Raji (cell line): ENCODE data around the gene PMM2.

ENCODE experiments used
- POLR2A ChIP-seq: IDR thresholded peaks from 2 replicates; pipeline ENCODE4 v1.6.1; 2011; ENCODE audit warnings: low read depth, low read length, control low read depth; ENCODE audit not compliant: insufficient read depth

The PMM2 gene

DNA sequence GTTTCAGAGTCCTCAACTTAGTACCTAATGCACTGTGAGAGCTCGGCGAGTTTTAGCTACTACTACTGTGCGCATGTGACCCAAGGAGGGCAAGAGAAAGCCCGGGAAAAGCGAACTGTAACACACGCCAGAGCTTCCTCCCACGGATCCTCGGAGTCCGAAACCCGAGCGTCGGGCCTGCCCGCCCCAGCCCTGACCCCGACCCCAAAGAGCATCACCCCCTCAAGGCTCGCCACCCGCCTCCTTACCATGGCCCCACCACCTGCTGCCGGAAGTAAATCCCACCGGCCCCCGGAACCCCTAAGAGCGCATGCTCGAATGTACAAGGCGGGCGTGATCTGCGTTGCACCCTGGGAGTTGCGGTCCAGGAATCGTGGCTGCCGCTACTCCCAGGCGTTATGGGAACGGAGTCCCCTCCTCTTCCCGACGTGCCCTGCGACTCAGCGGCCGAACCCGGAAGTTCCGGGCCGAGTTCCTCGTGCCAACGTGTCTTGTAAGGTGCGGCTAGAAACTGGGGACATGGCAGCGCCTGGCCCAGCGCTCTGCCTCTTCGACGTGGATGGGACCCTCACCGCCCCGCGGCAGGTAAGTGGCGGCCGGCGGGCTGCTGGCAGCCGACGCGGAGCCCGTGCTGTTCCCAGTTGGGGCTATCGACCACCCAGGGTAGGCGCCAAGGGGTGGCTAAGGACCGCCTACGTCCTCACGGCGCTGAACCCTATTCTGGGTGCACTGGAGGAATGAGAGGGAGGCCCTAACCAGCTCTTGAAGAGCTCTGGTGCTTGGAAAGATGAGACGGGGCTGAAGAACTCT lies at the start of gene PMM2, which contains the start of gene TMEM186:
Gene PMM2, plus strand, starts transcription at position 476 of the 810 bp plus-strand sequence. Its CDS starts 44 bp downstream, at position 520.
Gene TMEM186, minus strand, starts transcription at position 276 of the 810 bp plus-strand sequence. Its CDS starts 25 bp downstream, at position 251.
- peak; percentile 95 for TF ChIP-seq POLR2A

DNA sequence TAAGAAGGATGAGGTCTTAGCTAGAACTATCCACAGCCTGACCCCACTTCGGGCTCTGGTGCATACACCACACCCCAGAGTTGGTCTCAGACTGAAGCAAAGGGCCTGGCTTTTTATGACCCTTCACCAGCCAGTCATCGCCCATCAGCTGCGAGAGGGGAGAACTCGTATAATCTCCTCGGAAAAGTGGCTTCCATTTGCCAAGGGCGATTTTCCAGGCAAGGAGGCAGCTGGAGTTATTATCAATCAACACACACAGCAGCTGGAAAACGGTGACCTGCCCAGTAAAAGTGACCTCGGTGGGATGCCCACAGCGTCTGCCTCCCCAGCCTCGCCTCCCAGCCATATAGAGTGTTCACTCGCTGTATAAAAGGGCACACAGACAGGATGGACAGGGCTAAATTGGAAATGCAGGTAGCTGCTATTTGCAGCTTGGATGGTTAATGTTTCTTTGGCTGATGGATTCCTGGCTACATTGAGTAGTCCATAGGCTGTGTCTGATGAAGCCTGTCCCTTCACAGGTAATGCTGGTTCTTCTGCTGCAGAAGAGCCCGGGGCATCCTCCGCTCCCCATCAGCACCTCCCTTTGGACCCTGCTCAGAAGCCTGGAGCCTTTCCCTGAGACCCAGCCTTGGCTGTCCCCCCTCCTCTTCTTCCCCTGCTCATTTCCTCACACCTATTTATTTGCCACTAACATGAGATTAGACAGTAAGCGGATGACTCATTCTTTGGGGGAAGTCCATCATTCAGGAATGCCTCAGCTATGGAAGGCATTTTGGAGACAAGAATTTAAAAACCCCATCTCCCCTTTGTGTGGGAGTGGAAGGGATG lies 45.9 kb upstream of the PMM2 start:
- no peak for TF ChIP-seq POLR2A

DNA sequence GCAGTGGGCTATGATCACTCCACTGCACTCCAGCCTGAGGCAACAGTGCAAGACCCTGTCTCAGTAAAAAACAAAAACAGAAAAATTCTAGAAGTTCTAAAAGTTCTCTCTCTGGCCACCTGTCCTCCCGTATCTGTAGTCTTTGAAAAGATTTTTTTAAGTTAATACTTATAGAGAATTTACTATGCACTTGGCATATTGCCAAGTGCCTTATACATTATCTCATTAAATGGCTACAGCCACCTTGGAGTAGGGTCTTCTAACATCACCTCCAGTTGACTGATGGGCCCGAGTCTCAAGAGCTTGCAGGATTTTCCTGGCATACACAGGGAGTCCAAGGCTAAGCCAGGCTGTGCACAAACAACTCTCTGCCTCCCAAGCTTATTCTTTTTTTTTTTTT lies 44.9 kb upstream of the PMM2 start:
- no peak for TF ChIP-seq POLR2A

DNA sequence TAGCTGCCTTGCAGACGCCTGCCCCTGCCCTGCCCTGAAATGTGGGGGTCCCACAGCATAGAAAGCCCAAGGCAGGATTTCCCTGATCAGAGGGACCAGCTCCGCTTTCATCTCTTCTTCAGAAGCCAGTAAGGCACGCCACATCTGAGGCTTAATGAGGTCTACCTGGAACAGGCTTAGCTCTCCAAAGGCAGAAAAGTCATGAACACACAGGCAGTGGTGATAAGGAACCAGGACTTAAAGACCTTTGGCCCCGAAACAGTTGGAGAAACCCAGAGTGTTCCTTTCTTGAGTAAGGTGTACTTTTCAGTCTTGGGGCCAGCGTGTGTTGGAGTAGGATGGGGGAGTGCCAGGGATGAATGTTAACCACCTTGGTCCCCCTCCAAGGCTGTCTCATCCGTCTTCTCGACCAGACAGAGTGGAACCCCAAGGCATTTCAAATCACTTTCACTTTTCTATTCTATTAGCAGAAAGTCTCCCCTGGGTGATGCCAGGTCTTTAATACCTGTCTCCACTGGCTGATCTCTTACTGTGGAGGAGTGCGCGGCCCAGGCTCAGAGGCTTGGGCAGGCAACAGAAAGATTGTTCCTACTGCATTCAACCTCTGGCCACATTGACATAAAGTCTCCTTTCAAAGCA lies 44.1 kb upstream of the PMM2 start:
- no peak for TF ChIP-seq POLR2A

DNA sequence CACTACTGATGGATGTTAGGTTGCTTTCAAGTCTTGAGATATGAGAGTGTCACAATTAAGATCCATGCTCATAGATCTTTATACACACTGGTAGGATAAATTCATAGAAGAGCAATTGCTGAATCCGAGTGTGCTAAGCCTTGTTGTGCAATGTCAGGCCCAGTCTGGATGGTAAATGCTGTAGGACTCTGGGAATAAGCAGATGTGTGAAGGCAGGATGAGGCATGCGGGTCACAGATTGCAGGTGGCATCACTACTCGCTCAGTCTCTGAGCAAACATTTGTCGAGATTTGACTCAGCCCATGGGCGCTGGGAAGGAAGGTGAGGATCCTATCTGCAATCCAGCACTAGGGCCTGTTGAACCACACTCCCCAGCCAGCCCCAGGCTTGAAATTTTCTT lies 40.9 kb upstream of the PMM2 start:
- TF ChIP-seq POLR2A = no peak

DNA sequence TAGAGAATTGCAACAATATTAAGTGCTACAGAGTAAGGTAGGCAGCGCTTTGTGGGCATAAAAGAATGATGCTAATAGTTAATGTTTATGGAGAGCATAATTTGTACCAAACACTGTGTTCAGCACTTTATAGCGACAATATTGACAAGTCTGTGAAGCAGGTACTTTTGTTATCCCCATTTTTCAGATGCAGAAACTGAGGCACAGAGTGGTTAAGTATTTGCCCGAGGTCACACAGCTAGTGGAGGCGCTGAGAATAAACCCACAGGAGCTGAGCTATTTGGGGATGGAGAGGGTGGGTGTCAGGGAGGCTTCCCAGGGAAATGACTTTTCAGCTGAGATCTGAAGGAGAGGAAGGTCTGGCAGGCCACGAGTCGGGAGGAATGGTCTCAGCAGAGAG lies 39.6 kb upstream of the PMM2 start:
- no peak for TF ChIP-seq POLR2A

DNA sequence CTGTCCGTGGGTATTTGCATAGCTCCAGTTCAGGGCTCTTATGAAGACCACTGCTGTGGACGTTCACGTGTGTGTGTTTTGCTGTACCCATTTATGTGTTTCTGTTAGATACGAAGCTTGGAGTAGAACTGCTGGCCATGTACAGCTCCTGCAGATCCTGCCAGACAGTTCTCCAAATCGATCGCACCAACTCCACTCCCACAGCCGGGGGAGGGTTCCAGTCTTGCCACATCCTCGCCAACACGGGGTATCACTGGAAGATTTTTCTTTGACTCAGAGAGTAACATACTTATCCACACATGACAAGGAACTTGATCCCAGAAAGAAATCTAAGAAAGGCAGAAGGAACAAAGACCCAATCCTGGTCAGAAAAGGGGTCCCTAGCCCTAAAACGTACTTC lies 37.6 kb upstream of the PMM2 start:
- no peak for TF ChIP-seq POLR2A

DNA sequence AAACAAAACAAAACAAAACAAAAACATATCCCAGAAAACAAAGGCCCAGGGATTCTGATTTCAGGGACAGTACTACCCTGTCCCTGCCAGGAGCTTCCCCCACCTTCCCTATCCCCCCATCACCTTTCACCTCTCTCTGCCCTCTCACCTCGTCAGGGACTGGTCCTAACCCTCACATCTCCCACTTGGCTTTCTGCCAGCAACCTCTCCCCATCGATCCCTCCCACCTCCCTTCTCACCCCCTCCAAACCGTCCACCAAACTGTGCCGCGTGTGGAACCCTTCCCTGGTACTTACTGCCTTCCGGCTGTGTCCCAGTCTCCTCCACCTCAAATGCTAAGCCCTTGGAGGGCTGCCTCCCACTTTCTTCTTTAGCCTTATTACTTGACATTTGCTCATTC lies 36.6 kb upstream of the PMM2 start:
- TF ChIP-seq POLR2A = no peak

DNA sequence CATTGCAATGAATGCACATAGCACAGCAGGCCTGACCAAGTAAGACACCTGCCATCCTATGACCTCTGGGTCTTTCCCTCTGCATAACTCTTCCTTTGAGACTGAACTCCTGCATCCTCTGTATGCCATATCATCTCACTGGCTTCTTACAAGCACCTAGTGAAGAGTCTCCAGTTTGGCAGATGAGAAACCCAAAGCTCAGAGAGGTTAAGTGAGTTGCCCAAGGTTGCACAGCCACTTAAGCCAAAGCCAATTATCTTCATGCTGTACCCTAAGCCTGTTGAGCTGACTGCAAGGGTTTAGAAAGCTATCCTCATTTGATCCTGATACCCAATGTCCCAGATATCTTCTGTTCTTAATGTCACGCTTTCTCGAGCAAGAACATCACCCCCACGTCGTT lies 35.4 kb upstream of the PMM2 start:
- TF ChIP-seq POLR2A = no peak

DNA sequence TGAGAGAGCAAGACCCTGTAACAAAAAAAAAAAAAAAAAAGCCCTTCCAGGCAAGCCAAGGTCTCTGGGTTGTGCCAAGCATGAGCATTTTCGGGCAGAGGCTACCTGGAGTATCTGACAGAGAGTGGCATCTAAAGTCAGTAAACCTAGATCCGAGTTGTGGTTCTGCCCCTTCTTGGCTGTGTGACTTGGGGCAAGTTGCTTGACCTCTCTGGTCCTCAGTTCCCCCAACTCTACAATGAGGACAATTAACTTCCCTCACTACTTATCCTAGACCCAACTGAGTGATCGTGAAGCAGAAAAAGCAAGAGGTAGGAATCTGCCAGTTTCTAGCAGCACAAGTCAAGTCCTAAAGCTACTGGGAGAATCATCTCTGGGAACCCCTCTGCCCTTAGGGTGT lies 34.6 kb upstream of the PMM2 start:
- no peak for TF ChIP-seq POLR2A

DNA sequence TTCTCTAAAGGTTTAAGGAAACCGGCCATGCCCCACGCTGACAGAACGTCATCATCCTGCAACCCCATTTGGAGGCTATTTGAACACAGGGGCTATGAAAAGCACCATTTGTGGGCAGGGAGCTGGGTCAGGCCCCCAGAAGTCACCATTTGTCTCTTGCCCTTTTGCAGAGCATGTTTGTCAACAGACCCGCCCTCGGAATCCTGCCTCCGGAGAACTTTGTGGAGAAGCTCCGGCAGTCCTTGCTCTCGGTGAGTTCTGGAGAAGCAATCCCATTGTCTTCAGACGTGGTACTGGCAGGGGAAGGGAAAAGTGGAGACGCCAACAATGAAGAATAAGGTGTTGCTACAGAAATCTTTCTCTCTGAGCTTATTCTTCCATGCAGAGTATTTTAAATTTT lies 33.7 kb upstream of the PMM2 start:
- no peak for TF ChIP-seq POLR2A

DNA sequence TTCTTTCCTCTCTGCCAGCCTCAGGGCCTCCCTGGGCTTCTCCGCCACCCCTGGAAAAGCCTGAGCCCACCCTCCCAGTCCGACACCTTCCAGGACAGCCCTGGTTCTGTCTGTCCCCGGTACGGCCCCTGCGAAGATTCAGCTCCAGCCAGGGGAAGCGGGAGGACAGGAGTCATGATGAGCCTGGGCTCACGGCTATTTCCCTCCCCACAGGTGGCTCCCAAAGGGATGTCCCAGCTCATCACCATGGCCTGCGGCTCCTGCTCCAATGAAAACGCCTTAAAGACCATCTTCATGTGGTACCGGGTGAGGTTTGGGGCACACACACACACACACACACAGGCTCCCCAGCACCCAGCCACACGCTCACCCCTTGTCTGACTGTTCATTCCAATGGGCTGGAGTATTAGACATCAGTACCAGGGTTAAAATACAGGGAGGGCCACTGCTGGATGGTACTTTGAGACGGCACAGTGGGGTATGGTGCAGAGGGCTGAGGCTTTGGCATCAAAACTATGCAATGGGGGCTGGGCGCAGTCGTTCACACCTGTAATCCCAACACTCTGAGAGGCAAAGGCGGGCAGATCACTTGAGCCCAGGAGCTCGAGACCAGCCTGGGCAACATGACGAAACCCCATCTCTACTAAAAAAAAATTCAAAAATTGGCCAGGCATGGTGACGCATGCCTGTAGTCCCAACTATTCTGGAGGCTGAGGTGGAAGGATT lies 33.0 kb upstream of the PMM2 start:
- TF ChIP-seq POLR2A = no peak

DNA sequence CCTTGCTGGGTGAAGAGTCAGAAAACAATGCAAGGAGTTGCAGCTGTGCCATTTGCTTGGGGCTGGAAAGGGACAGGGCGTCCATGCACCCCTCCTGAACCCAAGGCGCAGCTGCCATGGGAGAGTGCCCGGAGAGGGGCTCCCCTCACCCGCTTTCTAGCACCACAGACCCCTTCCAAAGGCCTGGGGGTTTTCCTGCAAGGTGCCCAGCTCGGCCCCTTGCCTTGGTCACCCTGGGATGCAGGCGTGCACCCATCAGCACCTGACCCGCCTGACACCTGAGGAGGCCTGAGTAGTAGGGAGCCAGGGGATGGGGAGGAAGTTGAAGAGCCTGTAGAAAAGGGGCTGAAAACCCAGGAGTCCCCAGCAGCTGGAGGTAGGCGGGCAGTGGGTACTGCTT lies 30.5 kb upstream of the PMM2 start:
- TF ChIP-seq POLR2A = no peak

DNA sequence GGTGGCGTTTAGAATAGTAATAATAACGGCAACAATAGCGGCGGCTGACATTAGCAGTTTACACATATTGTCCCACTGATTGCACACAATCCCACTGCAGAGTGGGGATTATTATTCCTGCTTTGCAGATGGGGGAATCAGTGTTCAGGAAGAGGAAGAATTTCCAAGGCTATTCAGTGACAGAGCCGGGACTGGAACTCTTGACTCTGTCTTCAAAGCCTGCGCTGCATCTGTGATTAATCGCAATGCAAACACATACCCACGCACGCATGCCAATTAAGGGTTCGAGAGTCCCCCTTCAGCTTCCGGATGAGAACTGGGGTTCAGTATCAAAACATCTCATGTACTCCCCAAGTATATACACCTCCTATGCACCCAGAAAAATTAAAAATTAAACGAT lies 29.4 kb upstream of the PMM2 start:
- no peak for TF ChIP-seq POLR2A

DNA sequence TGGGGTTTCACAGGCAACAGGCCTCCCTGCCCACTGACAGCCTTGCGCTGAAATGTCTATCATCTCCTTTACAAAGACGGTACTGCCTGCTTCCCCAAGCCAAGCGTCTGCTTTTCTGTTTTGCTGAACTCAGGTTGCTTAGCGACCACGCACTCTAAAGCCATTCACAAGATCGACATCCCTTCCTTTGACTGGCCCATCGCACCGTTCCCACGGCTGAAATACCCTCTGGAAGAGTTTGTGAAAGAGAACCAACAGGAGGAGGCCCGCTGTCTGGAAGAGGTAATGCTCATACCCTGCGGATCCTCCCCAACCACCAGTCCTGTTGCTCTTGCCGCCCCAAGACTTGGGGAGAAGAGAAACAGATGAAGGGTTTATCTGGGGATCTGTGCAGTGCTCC lies 28.9 kb upstream of the PMM2 start:
- no peak for TF ChIP-seq POLR2A
